Activated CD8-positive, alpha-beta memory T cell treated with anti-CD3 and anti-CD28 coated beads for 24 hours (primary cell): ENCODE measurements around the gene UBE4B.
"Not testable (repeated sequence)": the region's sequence is repeated elsewhere in the genome, so short reads cannot be mapped to it uniquely, and the experiment has no call there.

Experiments used
- DNase-seq: peaks from one replicate; pipeline ENCODE4 v3.0.0-alpha.2; 2020

Gene UBE4B

DNA sequence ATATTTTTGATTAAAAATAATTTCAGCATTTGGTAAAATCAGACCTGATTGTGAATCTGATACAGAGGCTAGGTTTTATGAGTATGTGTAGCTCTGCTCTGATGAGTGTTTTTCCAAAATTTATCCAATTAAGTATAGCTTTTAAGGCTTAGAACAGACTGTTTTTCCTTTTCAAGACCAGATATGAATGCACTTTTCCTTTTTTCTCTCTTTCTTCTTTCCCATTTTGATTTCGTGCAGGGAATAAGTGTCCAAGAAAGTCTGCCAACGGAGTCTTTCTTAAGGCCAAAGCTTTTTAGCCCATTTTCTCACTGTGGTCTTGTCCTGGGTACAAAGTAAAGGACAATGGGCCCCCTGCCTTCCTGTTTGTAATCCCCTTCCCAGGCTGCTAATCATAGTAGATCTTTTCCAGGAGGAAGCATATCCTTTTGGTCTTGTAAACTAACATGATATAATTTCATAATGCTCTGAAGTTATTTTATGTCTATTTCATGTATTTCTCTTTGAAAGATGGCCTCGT is 180.5 kb downstream of the UBE4B start:
- DNase-seq, result no peak

DNA sequence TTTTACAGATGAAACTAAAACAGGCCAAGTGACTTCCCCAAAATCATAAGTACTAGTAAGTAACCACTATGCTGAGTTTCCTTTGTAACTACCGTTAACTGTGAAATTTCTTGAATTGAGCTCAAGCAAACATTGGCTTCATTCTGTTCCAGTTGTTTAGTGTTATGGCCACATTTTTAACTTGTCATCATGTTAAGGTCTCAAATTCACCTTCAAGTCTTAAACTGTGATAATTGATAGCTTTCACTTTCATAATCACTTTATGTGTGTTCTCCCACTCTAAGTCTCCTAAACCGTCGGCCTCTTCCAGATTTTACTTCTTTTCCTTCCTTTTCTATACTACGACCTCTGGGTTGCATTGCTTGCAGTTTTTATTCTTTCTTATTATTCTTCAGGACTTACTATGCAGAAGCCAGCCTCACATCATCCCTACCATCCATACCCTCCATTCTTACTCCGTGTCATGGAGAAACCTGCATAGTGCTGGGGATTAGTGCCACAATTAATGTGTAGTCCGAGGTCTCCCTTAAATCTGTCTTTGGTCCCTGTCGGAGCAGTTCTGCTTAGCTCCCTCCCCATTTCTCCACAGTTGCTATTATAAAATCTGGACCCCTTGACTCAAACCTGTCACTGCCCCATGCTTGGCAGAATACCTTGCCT is 183.5 kb downstream of the UBE4B start:
- no peak for DNase-seq

DNA sequence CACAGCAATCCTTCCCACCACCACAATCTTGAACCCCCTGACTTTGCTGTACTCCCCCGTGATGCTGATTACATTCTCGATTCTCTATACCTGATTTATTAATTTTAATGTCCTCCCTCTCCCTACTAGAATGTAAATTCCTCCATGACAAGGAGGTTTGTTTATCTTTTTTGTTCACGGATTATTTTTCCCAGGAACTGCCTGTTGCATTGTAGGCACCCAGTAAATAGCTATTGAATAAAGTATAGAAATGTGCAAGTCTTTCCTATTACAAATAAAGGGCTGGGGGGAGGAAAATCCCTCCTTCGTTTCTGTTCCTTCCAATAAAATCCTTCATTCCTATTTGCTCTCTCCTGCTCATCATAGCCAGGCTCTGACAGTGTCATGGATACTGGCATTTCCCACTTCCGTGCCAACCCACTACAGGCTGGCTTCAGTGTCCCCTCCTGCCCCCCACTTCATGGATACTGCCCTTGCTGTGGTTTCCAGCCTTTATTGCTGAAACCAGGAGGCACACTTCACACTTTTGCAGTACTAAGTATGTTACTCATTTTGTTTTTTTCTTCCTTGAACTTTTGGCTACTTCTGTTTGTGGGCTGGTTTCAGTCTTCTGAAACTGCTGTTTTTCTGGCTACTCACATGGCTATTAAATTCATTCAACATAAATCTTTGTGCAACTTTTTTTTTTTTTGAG is 185.1 kb downstream of the UBE4B start:
- no peak for DNase-seq

DNA sequence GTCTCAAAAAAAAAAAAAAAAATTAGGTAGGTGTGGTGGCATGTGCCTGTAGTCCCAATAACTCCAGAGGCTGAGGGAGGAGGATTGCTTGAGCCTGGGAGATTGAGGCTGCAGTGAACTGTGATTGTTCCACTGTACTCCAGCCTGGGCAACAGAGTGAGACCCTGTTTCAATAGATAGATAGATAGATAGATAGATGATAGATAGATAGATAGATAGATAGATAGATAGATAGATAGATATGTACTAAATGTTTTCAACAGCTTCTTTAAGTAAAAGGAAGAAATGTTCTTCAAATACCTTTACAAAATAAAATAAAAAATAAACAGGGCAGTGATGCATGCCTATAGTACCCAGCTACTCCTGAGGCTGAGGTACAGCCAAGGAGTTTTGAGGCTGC is 187.4 kb downstream of the UBE4B start:
- DNase-seq, result no peak

DNA sequence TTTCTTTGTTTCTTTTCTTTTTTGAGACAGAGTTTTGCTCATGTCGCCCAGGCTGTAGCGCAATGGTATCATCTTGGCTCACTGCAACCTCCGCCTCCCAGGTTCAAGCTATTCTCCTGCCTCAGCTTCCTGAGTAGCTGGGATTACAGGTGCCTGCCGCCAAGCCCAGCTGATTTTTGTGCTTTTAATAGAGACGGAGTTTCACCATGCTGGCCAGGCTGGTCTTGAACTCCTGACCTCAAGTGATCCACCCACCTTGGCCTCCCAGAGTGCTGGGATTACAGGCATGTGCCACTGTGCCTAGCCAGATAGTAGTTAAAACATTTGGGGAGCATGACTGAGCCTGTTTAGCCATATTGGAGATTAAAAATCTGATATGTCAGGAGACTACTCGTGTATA is 187.9 kb downstream of the UBE4B start:
- DNase-seq, result not testable (repeated sequence)

DNA sequence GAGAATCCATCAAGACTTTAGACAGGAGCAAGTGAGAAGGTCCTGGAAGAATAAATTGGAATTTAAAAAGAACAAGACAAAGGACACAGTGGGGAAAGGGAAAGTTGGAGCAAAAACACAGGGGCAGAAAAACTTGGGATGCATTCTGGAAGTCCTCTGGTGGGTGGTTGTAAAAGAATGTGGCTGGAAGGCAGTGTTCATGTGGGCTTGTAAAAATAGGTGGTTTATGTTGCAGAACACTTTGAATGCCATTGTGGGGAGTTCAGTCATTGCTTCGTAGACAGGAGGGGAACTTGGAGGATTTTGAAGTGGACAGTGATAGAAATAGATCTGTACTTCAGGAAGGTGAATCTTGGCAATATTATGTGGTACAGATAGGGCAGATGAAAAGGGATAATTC is 192.8 kb downstream of the UBE4B start:
- no peak for DNase-seq

DNA sequence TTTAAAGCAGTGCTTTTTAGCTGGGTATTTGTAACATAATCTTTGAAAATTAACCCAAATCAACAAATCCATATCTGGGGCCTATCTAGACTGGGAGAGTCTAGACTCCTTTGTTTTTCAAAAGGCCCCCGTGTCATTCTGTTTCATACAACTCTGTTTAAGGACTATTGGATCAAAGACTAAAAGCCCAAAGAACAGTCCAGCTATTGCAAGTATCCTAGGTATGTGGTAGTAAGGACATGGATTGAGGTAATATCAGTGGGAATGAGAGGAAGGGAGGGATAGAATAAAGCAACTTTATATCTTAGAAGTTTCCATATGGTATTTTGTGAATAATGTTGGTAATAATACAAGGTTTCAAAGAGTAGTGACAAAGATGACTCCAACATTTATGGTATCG is 195.8 kb downstream of the UBE4B start:
- no peak for DNase-seq

DNA sequence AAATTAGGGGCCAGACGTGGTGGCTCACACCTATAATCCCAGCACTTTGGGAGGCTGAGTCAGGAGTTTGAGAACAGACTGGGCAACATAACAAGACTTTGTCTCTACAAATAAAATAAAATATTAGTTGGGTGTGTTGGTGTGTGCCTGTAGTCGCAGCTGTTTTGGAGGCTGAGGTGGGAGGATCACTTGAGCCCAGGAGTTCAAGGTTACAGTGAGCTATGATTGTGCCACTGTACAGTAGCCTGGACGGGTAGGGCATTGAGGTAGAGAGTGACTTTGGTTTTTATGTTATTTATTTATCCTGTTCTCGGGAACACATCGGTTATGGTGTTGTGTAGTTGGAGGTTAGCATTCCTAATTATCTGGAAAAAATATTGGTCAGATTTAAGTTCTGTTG is 197.1 kb downstream of the UBE4B start:
- no peak for DNase-seq
